Measurements from ENCODE around the gene CYP19A1.

GRCh38 chr15:51386029-51386428, 47.6 kb upstream of the CYP19A1 start:
- TF ChIP-seq EZH2 (IDR thresholded peaks at IDR 0.05; ENCODE audit: insufficient read depth, poor library complexity, severe bottlenecking), result no peak
- no peak for TF ChIP-seq EZH2phosphoT487 (IDR thresholded peaks at IDR 0.05; ENCODE audit: insufficient read depth, low read depth)

Data from GM23248 (cell line).